ENCODE results near the gene TTBK2.
A peak's percentile ranks its signal among the peaks of the same experiment; 100 is the strongest.

Gene TTBK2

GRCh38 chr15:42705336-42705735 is 215.2 kb downstream of the TTBK2 start:
- TF ChIP-seq, protein P1, sequence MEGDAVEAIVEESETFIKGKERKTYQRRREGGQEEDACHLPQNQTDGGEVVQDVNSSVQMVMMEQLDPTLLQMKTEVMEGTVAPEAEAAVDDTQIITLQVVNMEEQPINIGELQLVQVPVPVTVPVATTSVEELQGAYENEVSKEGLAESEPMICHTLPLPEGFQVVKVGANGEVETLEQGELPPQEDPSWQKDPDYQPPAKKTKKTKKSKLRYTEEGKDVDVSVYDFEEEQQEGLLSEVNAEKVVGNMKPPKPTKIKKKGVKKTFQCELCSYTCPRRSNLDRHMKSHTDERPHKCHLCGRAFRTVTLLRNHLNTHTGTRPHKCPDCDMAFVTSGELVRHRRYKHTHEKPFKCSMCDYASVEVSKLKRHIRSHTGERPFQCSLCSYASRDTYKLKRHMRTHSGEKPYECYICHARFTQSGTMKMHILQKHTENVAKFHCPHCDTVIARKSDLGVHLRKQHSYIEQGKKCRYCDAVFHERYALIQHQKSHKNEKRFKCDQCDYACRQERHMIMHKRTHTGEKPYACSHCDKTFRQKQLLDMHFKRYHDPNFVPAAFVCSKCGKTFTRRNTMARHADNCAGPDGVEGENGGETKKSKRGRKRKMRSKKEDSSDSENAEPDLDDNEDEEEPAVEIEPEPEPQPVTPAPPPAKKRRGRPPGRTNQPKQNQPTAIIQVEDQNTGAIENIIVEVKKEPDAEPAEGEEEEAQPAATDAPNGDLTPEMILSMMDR (IDR thresholded peaks at IDR 0.05; ENCODE audit: low read length) = no peak
- Histone ChIP-seq H3F3A (ENCODE audit: insufficient read depth, low read length) (no peaks in the 10 kb centered on the region), H3K36me3 (ENCODE audit: insufficient read depth, low read length) (peaks cover 10% of the 10 kb centered on the region), H3K4me1 (ENCODE audit: insufficient read depth, low read length, severe bottlenecking) (no peaks in the 10 kb centered on the region), H3K27ac (ENCODE audit: low read depth, low read length, poor library complexity, severe bottlenecking) (no peak overlapping the region), H4K20me1 (ENCODE audit: insufficient read depth, low read length) (no peaks in the 10 kb centered on the region), H3K4me3 (ENCODE audit: low read depth, low read length, poor library complexity, severe bottlenecking) (no peak overlapping the region), H3K79me2 (ENCODE audit: insufficient read depth, low read length) (no peaks in the 10 kb centered on the region), H3K9me3 (ENCODE audit: low read length) (peaks cover 4% of the 10 kb centered on the region), H3K27me3 (ENCODE audit: insufficient read depth, low read length) (no peaks in the 10 kb centered on the region), H2AFZ (ENCODE audit: low read length) (no peak overlapping the region), H3K9ac (ENCODE audit: low read length) (no peak overlapping the region), H3K9me2 (ENCODE audit: low read depth, low read length) (no peaks in the 10 kb centered on the region), H3K4me2 (ENCODE audit: low read length) (no peak overlapping the region)

DNA sequence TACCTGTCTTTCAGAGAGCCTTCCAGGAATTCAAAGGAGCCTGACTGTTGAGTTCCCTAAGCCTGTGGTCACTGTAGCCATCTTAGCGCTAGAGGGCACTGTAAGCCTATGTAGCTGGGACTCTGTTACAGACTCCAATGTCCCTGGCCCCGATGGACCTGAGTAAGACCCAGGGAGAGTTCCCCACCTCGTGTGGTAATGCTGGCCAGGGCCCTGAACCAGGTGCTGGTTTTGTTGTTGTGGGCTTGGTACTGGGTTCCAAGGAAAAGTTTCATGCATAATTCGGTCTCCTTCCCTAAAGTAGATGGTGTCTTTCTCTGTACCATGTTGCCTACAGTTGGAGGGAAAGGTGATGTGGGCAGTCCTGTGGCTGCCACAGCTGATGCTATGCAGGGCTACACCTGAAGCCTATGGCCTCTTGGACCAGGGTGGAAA is 216.1 kb downstream of the TTBK2 start:
- Histone ChIP-seq H3K4me2 (ENCODE audit: low read length) (no peak overlapping the region), H3K27me3 (ENCODE audit: insufficient read depth, low read length) (no peaks in the 10 kb centered on the region), H3K36me3 (ENCODE audit: insufficient read depth, low read length) (peaks cover 19% of the 10 kb centered on the region), H3K27ac (ENCODE audit: low read depth, low read length, poor library complexity, severe bottlenecking) (no peak overlapping the region), H3K4me3 (ENCODE audit: low read depth, low read length, poor library complexity, severe bottlenecking) (no peak overlapping the region), H4K20me1 (ENCODE audit: insufficient read depth, low read length) (no peaks in the 10 kb centered on the region), H3F3A (ENCODE audit: insufficient read depth, low read length) (no peaks in the 10 kb centered on the region), H3K79me2 (ENCODE audit: insufficient read depth, low read length) (no peaks in the 10 kb centered on the region), H3K9me2 (ENCODE audit: low read depth, low read length) (no peaks in the 10 kb centered on the region), H2AFZ (ENCODE audit: low read length) (no peak overlapping the region), H3K4me1 (ENCODE audit: insufficient read depth, low read length, severe bottlenecking) (no peaks in the 10 kb centered on the region), H3K9ac (ENCODE audit: low read length) (no peak overlapping the region), H3K9me3 (ENCODE audit: low read length) (peaks cover 4% of the 10 kb centered on the region)
- TF ChIP-seq, protein P1 (IDR thresholded peaks at IDR 0.05; ENCODE audit: low read length) = peak; percentile 90
- no peak for TF ChIP-seq EZH2 (IDR thresholded peaks at IDR 0.05; ENCODE audit: borderline replicate concordance, low read length)

DNA sequence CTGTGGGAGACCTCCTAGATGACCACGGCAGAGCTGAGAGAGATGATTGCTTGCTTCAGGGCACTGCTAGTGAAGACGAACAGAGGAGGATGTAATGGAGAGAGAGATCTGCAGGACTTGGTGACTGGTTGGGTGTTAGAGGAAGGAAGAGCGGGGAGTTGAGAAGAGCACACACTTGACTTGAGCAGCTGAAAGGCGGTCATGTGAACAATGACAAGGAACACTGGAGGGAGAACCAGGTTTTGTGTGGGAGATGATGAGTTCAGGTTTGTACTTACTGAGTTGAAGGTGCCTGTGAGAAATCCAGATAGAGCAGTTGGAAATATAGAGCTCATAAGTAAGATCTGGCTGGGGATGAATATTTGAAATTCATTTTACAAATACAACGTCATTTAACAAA is 224.0 kb downstream of the TTBK2 start:
- H3K9me3 ChIP-seq (ENCODE audit: low read length) = peaks cover 4% of the 10 kb centered on the region
- no peak overlapping the region for H3K4me2 ChIP-seq (ENCODE audit: low read length)
- H4K20me1 ChIP-seq (ENCODE audit: insufficient read depth, low read length) = no peaks in the 10 kb centered on the region
- TF ChIP-seq, protein P1 (IDR thresholded peaks at IDR 0.05; ENCODE audit: low read length) = no peak
- no peak for TF ChIP-seq EZH2 (IDR thresholded peaks at IDR 0.05; ENCODE audit: borderline replicate concordance, low read length)
- H3K27ac ChIP-seq (ENCODE audit: low read depth, low read length, poor library complexity, severe bottlenecking) = no peak overlapping the region
- H3F3A ChIP-seq (ENCODE audit: insufficient read depth, low read length) = no peaks in the 10 kb centered on the region
- H3K4me3 ChIP-seq (ENCODE audit: low read depth, low read length, poor library complexity, severe bottlenecking) = no peak overlapping the region
- H3K27me3 ChIP-seq (ENCODE audit: insufficient read depth, low read length) = no peaks in the 10 kb centered on the region
- peaks cover 38% of the 10 kb centered on the region for H3K36me3 ChIP-seq (ENCODE audit: insufficient read depth, low read length)
- H3K9me2 ChIP-seq (ENCODE audit: low read depth, low read length) = no peaks in the 10 kb centered on the region
- H3K9ac ChIP-seq (ENCODE audit: low read length) = no peak overlapping the region
- H3K4me1 ChIP-seq (ENCODE audit: insufficient read depth, low read length, severe bottlenecking) = no peaks in the 10 kb centered on the region
- no peak overlapping the region for H2AFZ ChIP-seq (ENCODE audit: low read length)
- H3K79me2 ChIP-seq (ENCODE audit: insufficient read depth, low read length) = no peaks in the 10 kb centered on the region
